Activated B cell treated with CpG ODN at 0.5 μM for 24 hours (primary cell): Measurements from ENCODE around the gene STYK1. TPM values are rescaled to one million over a fixed set of nuclear protein-coding genes. Genes with fewer than 3 reads are reported as not detected.

Experiments
- ATAC-seq: fragments of 200-7000 bp; cut with Tn5 transposase; one replicate; pipeline ENCODE4 v1.10.0; 2021; ENCODE audit warnings: low read depth, mild to moderate bottlenecking, moderate library complexity
- CTCF ChIA-PET: fragments of 350-600 bp; sonication (Branson Sonifier 250); formaldehyde crosslinking; loops from one replicate; lab custom pipeline; 2021; ENCODE audit warnings: antibody characterized with exemption; lab: Charles Lee
- POLR2A ChIA-PET: fragments of 350-600 bp; sonication (Branson Sonifier 250); formaldehyde crosslinking; loops from one replicate; lab custom pipeline; 2021; ENCODE audit warnings: antibody characterized with exemption; lab: Charles Lee
- DNase-seq: peaks from one replicate; pipeline ENCODE4 v3.0.0; 2022
- H3K27ac Mint-ChIP-seq: one replicate; pipeline ENCODE4 v1.8.0; 2020; ENCODE audit warnings: mixed read lengths
- H3K27me3 Mint-ChIP-seq: one replicate; pipeline ENCODE4 v1.8.0; 2021; ENCODE audit warnings: mixed read lengths
- H3K36me3 Mint-ChIP-seq: one replicate; pipeline ENCODE4 v1.8.0; 2021; ENCODE audit warnings: low read depth, mixed read lengths
- H3K4me1 Mint-ChIP-seq: one replicate; pipeline ENCODE4 v1.8.0; 2021; ENCODE audit warnings: mixed read lengths
- H3K4me3 Mint-ChIP-seq: one replicate; pipeline ENCODE4 v1.8.0; 2020; ENCODE audit warnings: mild to moderate bottlenecking, mixed read lengths
- H3K9me3 Mint-ChIP-seq: one replicate; pipeline ENCODE4 v1.8.0; 2020; ENCODE audit warnings: mixed read lengths
- CTCF ChIP-seq: fragments of 200-600 bp; IDR thresholded peaks from one replicate; pipeline ENCODE4 v1.8.0; 2022; ENCODE audit warnings: antibody characterized with exemption, mild to moderate bottlenecking
- intact Hi-C: fragments of 100-400 bp; cut with micrococcal nuclease; formaldehyde crosslinking; loops from one replicate; pipeline ENCODE4 v1.15.1; 2024
- total RNA-seq: library from RNA; stranded (reverse); gene quantifications from 2 replicates; pipeline ENCODE4 v1.2.3, GENCODE V29; 2022

Gene STYK1
- total RNA-seq, 1 donor from 2014 or later: not detected

GRCh38 chr12:10690906-10691305, 17.1 kb upstream of the STYK1 start:
- DNase-seq (no peak), ATAC-seq (no peak)
- no peaks in the 10 kb centered on the region for H3K36me3 Mint-ChIP-seq
- intact Hi-C loops: no loop called here
- peaks cover 8% of the 10 kb centered on the region for H3K9me3 Mint-ChIP-seq
- no peak for TF ChIP-seq CTCF
- H3K27me3 Mint-ChIP-seq: peaks cover under 1% of the 10 kb centered on the region
- H3K4me1 Mint-ChIP-seq: no peaks in the 10 kb centered on the region
- H3K4me3 Mint-ChIP-seq: no peak overlapping the region
- POLR2A ChIA-PET: no interaction called here
- no peak overlapping the region for H3K27ac Mint-ChIP-seq
- CTCF ChIA-PET: no interaction called here

GRCh38 chr12:10689146-10689545, 15.3 kb upstream of the STYK1 start:
- intact Hi-C loops: no loop called here
- H3K36me3 Mint-ChIP-seq: no peaks in the 10 kb centered on the region
- no peak for TF ChIP-seq CTCF
- ChIA-PET POLR2A (no interaction called here), CTCF (no interaction called here)
- H3K4me3 Mint-ChIP-seq: no peak overlapping the region
- ATAC-seq (no peak), DNase-seq (no peak)
- H3K9me3 Mint-ChIP-seq: peaks cover 8% of the 10 kb centered on the region
- H3K4me1 Mint-ChIP-seq: no peaks in the 10 kb centered on the region
- H3K27me3 Mint-ChIP-seq: peaks cover 5% of the 10 kb centered on the region
- H3K27ac Mint-ChIP-seq: no peak overlapping the region

GRCh38 chr12:10688042-10688441, 14.2 kb upstream of the STYK1 start:
- ATAC-seq (no peak), DNase-seq (no peak)
- Mint-ChIP-seq H3K27ac (no peak overlapping the region), H3K4me3 (no peak overlapping the region), H3K4me1 (no peaks in the 10 kb centered on the region), H3K36me3 (no peaks in the 10 kb centered on the region), H3K27me3 (peaks cover 5% of the 10 kb centered on the region), H3K9me3 (peaks cover 8% of the 10 kb centered on the region)
- intact Hi-C loops: no loop called here
- no peak for TF ChIP-seq CTCF
- ChIA-PET POLR2A (no interaction called here), CTCF (no interaction called here)

- TF ChIP-seq CTCF: no peak
- POLR2A ChIA-PET: no interaction called here
- ATAC-seq (no peak), DNase-seq (no peak)
- Mint-ChIP-seq H3K36me3 (no peaks in the 10 kb centered on the region), H3K4me1 (peaks cover 32% of the 10 kb centered on the region), H3K27ac (no peak overlapping the region), H3K27me3 (peaks cover 28% of the 10 kb centered on the region), H3K4me3 (no peak overlapping the region), H3K9me3 (no peaks in the 10 kb centered on the region)
- CTCF ChIA-PET: no interaction called here
- intact Hi-C loops: no loop called here
Measured at GRCh38 chr12:10672231-10672868, 1.5 kb downstream of the STYK1 start.

GRCh38 chr12:10669533-10669932, 4.3 kb downstream of the STYK1 start:
- TF ChIP-seq CTCF: no peak
- no peak for ATAC-seq
- Mint-ChIP-seq H3K27ac (no peak overlapping the region), H3K9me3 (no peaks in the 10 kb centered on the region), H3K36me3 (no peaks in the 10 kb centered on the region), H3K27me3 (peaks cover 10% of the 10 kb centered on the region), H3K4me3 (no peak overlapping the region), H3K4me1 (peaks cover 23% of the 10 kb centered on the region)
- DNase-seq: no peak
- POLR2A ChIA-PET: no interaction called here
- intact Hi-C loops: no loop called here
- CTCF ChIA-PET: no interaction called here
